SK-N-SH treated with all-trans-retinoic acid at 6 μM for 48 hours (cell line): ENCODE data around the gene TMEM52B.

Experiments used
- ARNTL ChIP-seq: fragments of 450-650 bp; formaldehyde crosslinking; IDR thresholded peaks from 2 replicates; pipeline ENCODE4 v1.5.0; 2020; ENCODE audit warnings: low read depth, mild to moderate bottlenecking, moderate library complexity, borderline replicate concordance
- CREB5 ChIP-seq: fragments of 250-450 bp; sonication (Bioruptor Pico); IDR thresholded peaks from 2 replicates; pipeline ENCODE4 v1.5.1; 2020; ENCODE audit warnings: low read depth, mild to moderate bottlenecking, moderate library complexity
- CSDC2 ChIP-seq: fragments of 250-450 bp; sonication (Bioruptor Pico); IDR thresholded peaks from 2 replicates; pipeline ENCODE4 v1.5.0; 2020; ENCODE audit warnings: mild to moderate bottlenecking, moderate library complexity
- GLIS3 ChIP-seq: fragments of 250-450 bp; sonication (Bioruptor Pico); IDR thresholded peaks from 2 replicates; pipeline ENCODE4 v1.5.0; 2020; ENCODE audit warnings: mild to moderate bottlenecking, moderate library complexity
- OSR1 ChIP-seq: fragments of 250-450 bp; sonication (Bioruptor Pico); IDR thresholded peaks from 2 replicates; pipeline ENCODE4 v1.8.0; 2022; ENCODE audit warnings: moderate library complexity, mild to moderate bottlenecking, inconsistent platforms
- PATZ1 ChIP-seq: fragments of 250-450 bp; sonication (Bioruptor Pico); IDR thresholded peaks from 2 replicates; pipeline ENCODE4 v1.8.0; 2020; ENCODE audit warnings: mild to moderate bottlenecking, moderate library complexity, borderline replicate concordance
- POU6F1 ChIP-seq: fragments of 250-450 bp; sonication (Bioruptor Pico); IDR thresholded peaks from 2 replicates; pipeline ENCODE4 v1.8.0; 2021; ENCODE audit warnings: low read depth, mild to moderate bottlenecking, moderate library complexity, borderline replicate concordance
- RARB ChIP-seq: fragments of 250-450 bp; sonication (Bioruptor Pico); IDR thresholded peaks from 2 replicates; pipeline ENCODE4 v1.8.0; 2021; ENCODE audit warnings: mild to moderate bottlenecking, moderate library complexity
- ZFP3 ChIP-seq: fragments of 250-450 bp; sonication (Bioruptor Pico); IDR thresholded peaks from 2 replicates; pipeline ENCODE4 v1.5.0; 2020; ENCODE audit warnings: mild to moderate bottlenecking, moderate library complexity

- TF ChIP-seq PATZ1 (CRISPR knock-in tag) (no peak), CSDC2 (no peak), RARB (CRISPR knock-in tag) (no peak), OSR1 (no peak), GLIS3 (CRISPR knock-in tag) (no peak), POU6F1 (CRISPR knock-in tag) (no peak), ARNTL (no peak), ZFP3 (CRISPR knock-in tag) (no peak), CREB5 (CRISPR knock-in tag) (no peak)
Measured at GRCh38 chr12:10154145-10154496, 24.7 kb upstream of the TMEM52B start.
